Esophagus squamous epithelium (tissue), 5 donors: ENCODE measurements around the gene ATP2B2. TPM values are rescaled to one million over a fixed set of nuclear protein-coding genes. Genes with fewer than 3 reads are reported as not detected.

Experiments
- DNase-seq: peaks from one replicate; lab custom pipeline; 2025; lab: John Stamatoyannopoulos, UW
- H3K27ac ChIP-seq, 4 donors: fragments of 200-600 bp; sonication (generic); one replicate each; pipeline ENCODE4 v1.5.1; 2016 to 2019; ENCODE audit warnings: mild to moderate bottlenecking in 1 of 4
- H3K27me3 ChIP-seq, 4 donors: fragments of 200-600 bp; sonication (generic); 1 replicate in 3 of 4; 2 replicates in 1 of 4; pipeline versions ENCODE4 v1.5.1 to v1.6.0; 2017 to 2021; ENCODE audit warnings: antibody characterized with exemption in 1 of 4
- H3K36me3 ChIP-seq, 3 donors: fragments of 200-600 bp; sonication (generic); one replicate each; pipeline ENCODE4 v1.5.1; 2016 to 2019
- H3K4me1 ChIP-seq, 3 donors: fragments of 200-600 bp; sonication (generic); one replicate each; pipeline ENCODE4 v1.5.1; 2017 to 2019
- H3K4me3 ChIP-seq, 4 donors: fragments of 200-600 bp; sonication (generic); 1 replicate in 3 of 4; 2 replicates in 1 of 4; pipeline ENCODE4 v1.5.1; 2016 to 2019; ENCODE audit warnings: mild to moderate bottlenecking in 2 of 4, moderate library complexity in 1 of 4
- H3K9me3 ChIP-seq, 3 donors: fragments of 200-600 bp; sonication (generic); one replicate each; pipeline ENCODE4 v1.5.1; 2016 to 2019
- CTCF ChIP-seq, 6 experiments: fragments of 450-650 bp in 4 of 6; fragments of 200-600 bp in 2 of 6; sonication (generic) in 2 of 6; IDR thresholded peaks; one replicate each; pipeline ENCODE4 v1.5.1; 2016 to 2019; ENCODE audit warnings: antibody characterized with exemption in 6 of 6, mild to moderate bottlenecking in 4 of 6, moderate library complexity in 4 of 6
- POLR2A ChIP-seq, 4 donors: fragments of 450-650 bp; IDR thresholded peaks; one replicate each; pipeline ENCODE4 v1.6.1; 2017; ENCODE audit warnings: antibody characterized with exemption in 4 of 4, mild to moderate bottlenecking in 4 of 4, moderate library complexity in 3 of 4
- WGBS, 2 donors: methylation state at CpG; one replicate each; pipeline ENCODE4 v1.1.5; 2018; 5-methylcytosine and 5-hydroxymethylcytosine counted together
- intact Hi-C: fragments of 100-400 bp; cut with DNase I; formaldehyde crosslinking; loops from one replicate; pipeline ENCODE4 v1.15.0; 2022
- total RNA-seq, 4 donors: library from RNA; depleted of rRNA; stranded (reverse); fragments of >200 nt; gene quantifications; one replicate each; pipeline ENCODE4 v1.1.0, GENCODE V29; 2016
- donor health status: DM: yes; HTN: yes; CAD: no.

ATP2B2 gene
- total RNA-seq, 4 donors from 2014 or later: 0.31 to 0.57 (median 0.42) TPM

- no peak overlapping the region for H3K27ac ChIP-seq
- H3K4me3 ChIP-seq: no peak overlapping the region
- H3K9me3 ChIP-seq: no peaks in the 10 kb centered on the region
- intact Hi-C loops: no loop called here
- H3K4me1 ChIP-seq: no peaks in the 10 kb centered on the region
- peaks cover 0 to 35% (median 2%) of the 10 kb centered on the region in 4 donors for H3K27me3 ChIP-seq
- TF ChIP-seq CTCF (IDR thresholded peaks at IDR 0.05): no peak
- TF ChIP-seq POLR2A (IDR thresholded peaks at IDR 0.05): no peak
- no peak for DNase-seq
- H3K36me3 ChIP-seq: no peaks in the 10 kb centered on the region
- WGBS, 2 donors: 86 to 87% methylated on average over 10 to 11 of the region's 13 CpGs
These were observed 24.4 kb upstream of the ATP2B2 start for GRCh38 chr3:10529809-10530208.

- Histone ChIP-seq H3K36me3 (no peaks in the 10 kb centered on the region), H3K4me1 (no peaks in the 10 kb centered on the region), H3K9me3 (no peaks in the 10 kb centered on the region), H3K4me3 (no peak overlapping the region), H3K27ac (no peak overlapping the region), H3K27me3 (peaks cover 0 to 48% (median 2%) of the 10 kb centered on the region in 4 donors)
- 61% methylated on average over 3 of the region's 7 CpGs; no CpG with 5 or more reads in 1 of the 2 donors for WGBS, 2 donors
- TF ChIP-seq POLR2A (IDR thresholded peaks at IDR 0.05): no peak
- TF ChIP-seq CTCF (IDR thresholded peaks at IDR 0.05): no peak
- intact Hi-C loops: no loop called here
- no peak for DNase-seq
These were observed 22.7 kb upstream of the ATP2B2 start for GRCh38 chr3:10528046-10528445.

- Histone ChIP-seq H3K36me3 (no peaks in the 10 kb centered on the region), H3K27ac (no peak overlapping the region), H3K4me3 (no peak overlapping the region), H3K4me1 (no peaks in the 10 kb centered on the region), H3K9me3 (no peaks in the 10 kb centered on the region), H3K27me3 (peaks cover 0 to 54% (median 2%) of the 10 kb centered on the region in 4 donors)
- TF ChIP-seq POLR2A (IDR thresholded peaks at IDR 0.05) (no peak), CTCF (IDR thresholded peaks at IDR 0.05) (no peak)
- WGBS, 2 donors: 83 to 89% methylated on average over 1 to 10 of the region's 13 CpGs
- DNase-seq: no peak
- intact Hi-C loops: no loop called here
These were observed 22.1 kb upstream of the ATP2B2 start for GRCh38 chr3:10527295-10528001.

- Histone ChIP-seq H3K27me3 (peaks cover 0 to 65% (median 2%) of the 10 kb centered on the region in 4 donors), H3K9me3 (no peaks in the 10 kb centered on the region), H3K4me1 (no peaks in the 10 kb centered on the region), H3K27ac (no peak overlapping the region), H3K36me3 (no peaks in the 10 kb centered on the region), H3K4me3 (no peak overlapping the region)
- intact Hi-C loops: no loop called here
- no peak for DNase-seq
- WGBS, 2 donors: 81 to 90% methylated on average over 2 to 4 of the region's 4 CpGs
- no peak for TF ChIP-seq CTCF (IDR thresholded peaks at IDR 0.05)
- TF ChIP-seq POLR2A (IDR thresholded peaks at IDR 0.05): no peak
These were observed 21.0 kb upstream of the ATP2B2 start for GRCh38 chr3:10526366-10526765.

- 70 to 74% methylated on average over 1 to 3 of the region's 3 CpGs for WGBS, 2 donors
- H3K36me3 ChIP-seq: no peaks in the 10 kb centered on the region
- H3K9me3 ChIP-seq: no peaks in the 10 kb centered on the region
- no peak overlapping the region for H3K4me3 ChIP-seq
- DNase-seq: no peak
- H3K27me3 ChIP-seq: peaks cover 0 to 77% (median 2%) of the 10 kb centered on the region in 4 donors
- TF ChIP-seq POLR2A (IDR thresholded peaks at IDR 0.05) (no peak), CTCF (IDR thresholded peaks at IDR 0.05) (no peak)
- H3K27ac ChIP-seq: no peak overlapping the region
- intact Hi-C loops: no loop called here
- no peaks in the 10 kb centered on the region for H3K4me1 ChIP-seq
These were observed 19.5 kb upstream of the ATP2B2 start for GRCh38 chr3:10524799-10525301.
